GM12875 (cell line): ENCODE measurements around the gene RNASEH2B.

ENCODE experiments used
- H3K4me3 ChIP-seq: one replicate; pipeline ENCODE4 v1.5.1; 2011; ENCODE audit warnings: low read depth, low read length, control low read depth
- CTCF ChIP-seq: IDR thresholded peaks from 2 replicates; pipeline ENCODE4 v1.5.1; 2011; ENCODE audit warnings: low read depth, mild to moderate bottlenecking, control low read depth, inconsistent platforms, low read length, moderate library complexity, borderline replicate concordance; ENCODE audit not compliant: insufficient read depth

The RNASEH2B gene

GRCh38 chr13:50891206-50891605 lies 18.4 kb upstream of the RNASEH2B start:
- TF ChIP-seq CTCF: no peak
- H3K4me3 ChIP-seq: no peak overlapping the region

DNA sequence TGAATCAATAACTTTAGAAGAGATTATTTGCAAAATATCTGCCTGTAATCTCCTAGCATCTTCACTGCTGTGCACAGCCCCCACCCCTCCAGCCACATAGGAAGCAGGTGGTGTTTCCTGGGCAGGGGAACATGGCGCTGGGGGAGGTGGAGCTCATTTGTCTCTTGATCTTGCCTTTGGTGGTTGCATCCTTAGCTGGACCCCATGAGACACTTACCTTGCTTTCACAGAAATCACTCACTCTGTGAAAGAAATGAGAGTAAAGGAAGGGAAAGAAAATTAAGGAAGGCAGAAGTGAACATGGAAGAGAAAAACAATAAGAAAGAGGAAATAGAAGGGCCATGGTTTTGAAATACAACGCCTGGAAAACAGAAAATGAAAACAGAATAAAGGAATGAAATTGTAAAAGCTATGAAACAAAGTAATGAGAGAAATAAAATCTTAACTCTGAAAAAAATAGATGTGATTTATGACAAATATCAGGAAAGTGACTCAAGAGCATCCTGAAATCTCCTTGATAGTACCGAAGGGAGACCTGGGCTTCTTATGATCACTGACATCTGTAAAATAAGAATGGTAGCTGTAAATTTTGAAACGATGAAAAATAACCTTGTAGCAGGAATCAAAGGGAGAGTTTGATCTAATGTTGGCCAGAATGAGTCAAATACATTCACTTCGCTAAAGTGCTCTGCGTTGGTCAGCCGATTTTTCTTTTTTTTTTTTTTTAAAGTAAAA lies 17.2 kb upstream of the RNASEH2B start:
- no peak for TF ChIP-seq CTCF
- no peak overlapping the region for H3K4me3 ChIP-seq

DNA sequence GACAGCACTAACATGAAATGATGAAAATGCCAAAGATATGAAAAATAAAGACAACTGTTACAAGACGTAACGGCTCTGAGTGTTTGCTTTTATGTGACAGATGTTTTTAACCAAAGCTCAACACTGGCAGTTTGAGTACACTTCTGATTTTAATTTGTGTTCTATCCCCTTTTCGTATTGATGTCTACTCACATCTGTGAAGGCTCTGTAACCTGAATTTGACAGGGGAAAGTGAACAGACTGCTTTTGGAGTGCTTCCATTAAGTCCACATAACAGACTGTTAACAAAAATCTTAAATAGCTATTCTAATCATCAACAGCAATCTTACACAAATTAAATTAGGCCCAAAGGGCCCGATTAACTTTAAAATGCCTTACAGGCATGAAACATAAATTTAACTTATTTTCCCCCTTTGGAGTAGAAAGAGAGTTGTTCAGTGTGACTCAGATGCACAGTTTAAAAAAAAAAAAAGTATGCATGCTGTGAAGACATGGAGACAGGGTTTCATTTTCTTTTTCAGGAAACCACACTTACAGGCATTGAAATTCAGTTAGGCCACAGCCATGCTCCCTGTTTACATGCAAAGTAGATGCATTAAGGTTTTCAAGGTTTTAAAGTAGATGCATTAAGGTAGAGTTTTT lies 16.3 kb upstream of the RNASEH2B start:
- no peak overlapping the region for H3K4me3 ChIP-seq
- no peak for TF ChIP-seq CTCF

GRCh38 chr13:50894012-50894411 lies 15.6 kb upstream of the RNASEH2B start:
- H3K4me3 ChIP-seq: no peak overlapping the region
- TF ChIP-seq CTCF: no peak

- H3K4me3 ChIP-seq: no peak overlapping the region
- no peak for TF ChIP-seq CTCF
These were observed 15.1 kb upstream of the RNASEH2B start for GRCh38 chr13:50894504-50894903.

DNA sequence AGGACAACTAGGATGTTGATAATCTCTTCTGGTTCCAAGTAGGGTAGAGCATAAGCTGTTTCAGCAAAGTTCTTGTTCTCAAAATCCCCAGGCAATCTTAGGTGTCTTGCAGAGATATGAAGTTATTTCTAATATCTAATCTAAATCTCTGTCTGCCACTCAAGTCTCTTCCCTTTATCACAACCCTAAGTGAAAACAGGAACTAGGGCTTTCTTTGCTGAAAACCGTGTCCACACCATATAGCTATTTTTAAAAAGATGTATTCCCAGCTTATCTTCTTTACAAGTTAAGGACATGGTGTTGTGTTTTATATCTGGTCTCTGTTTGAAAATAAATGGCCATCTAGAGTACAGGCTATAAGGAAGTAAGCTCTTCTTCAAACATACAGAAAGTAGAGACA lies 11.3 kb upstream of the RNASEH2B start:
- no peak for TF ChIP-seq CTCF

DNA sequence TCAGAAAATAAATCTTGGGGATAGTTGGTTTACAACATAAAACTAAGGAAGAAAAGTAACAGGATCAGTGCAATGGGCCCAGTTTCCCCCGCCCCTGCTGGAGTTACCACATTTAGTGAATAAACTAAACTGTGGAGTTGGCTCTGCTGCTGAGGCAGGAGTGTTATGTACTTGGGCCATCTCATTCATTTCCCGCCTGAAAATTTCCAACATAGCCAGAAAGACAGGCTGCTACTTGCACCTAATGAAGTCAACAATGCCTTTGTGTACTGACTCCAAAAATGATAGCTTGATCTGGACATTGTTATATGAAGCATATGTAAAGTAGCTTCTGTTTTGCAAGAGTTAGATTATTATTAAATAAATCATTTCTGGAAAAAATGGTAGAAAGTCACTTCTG lies 7.9 kb upstream of the RNASEH2B start:
- no peak for TF ChIP-seq CTCF
- H3K4me3 ChIP-seq: no peak overlapping the region

More for the DNA sequence above, 11.3 kb upstream of the RNASEH2B start:
- no peak overlapping the region for H3K4me3 ChIP-seq
